Progenitor cell of endocrine pancreas (in vitro differentiated cells): ENCODE measurements around the gene RNF213. TPM values are rescaled to one million over a fixed set of nuclear protein-coding genes. Genes with fewer than 3 reads are reported as not detected.

Experiments used
- DNase-seq: peaks from one replicate; pipeline ENCODE4 v3.0.0; 2021; ENCODE audit warnings: low spot score; ENCODE audit not compliant: unreplicated experiment
- H3K27ac Mint-ChIP-seq: 2 replicates; pipeline ENCODE4 v1.8.0; 2021; ENCODE audit warnings: mild to moderate bottlenecking, moderate library complexity, mixed read lengths
- H3K27me3 Mint-ChIP-seq: 2 replicates; pipeline ENCODE4 v1.8.0; 2021; ENCODE audit warnings: mixed read lengths
- H3K36me3 Mint-ChIP-seq: 2 replicates; pipeline ENCODE4 v1.8.0; 2022; ENCODE audit warnings: mixed read lengths; ENCODE audit not compliant: insufficient read depth
- H3K4me1 Mint-ChIP-seq: 2 replicates; pipeline ENCODE4 v1.8.0; 2021; ENCODE audit warnings: low read depth, mixed read lengths
- H3K4me3 Mint-ChIP-seq: 2 replicates; pipeline ENCODE4 v1.8.0; 2021; ENCODE audit warnings: low read depth, mild to moderate bottlenecking, moderate library complexity, mixed read lengths
- H3K9me3 Mint-ChIP-seq: 2 replicates; pipeline ENCODE4 v1.8.0; 2021; ENCODE audit warnings: low read depth, mixed read lengths
- total RNA-seq: library from RNA; stranded (reverse); gene quantifications from 2 replicates; pipeline ENCODE4 v1.2.1, GENCODE V29; 2021
- TF ChIP-seq, protein P1 (sequence below): fragments of 200-600 bp; sonication (generic); IDR thresholded peaks from one replicate; pipeline ENCODE4 v1.5.0; 2021; ENCODE audit warnings: antibody characterized with exemption, mild to moderate bottlenecking; ENCODE audit not compliant: unreplicated experiment

The RNF213 gene
- total RNA-seq, 1 donor from 2014 or later = 57.6 TPM

DNA sequence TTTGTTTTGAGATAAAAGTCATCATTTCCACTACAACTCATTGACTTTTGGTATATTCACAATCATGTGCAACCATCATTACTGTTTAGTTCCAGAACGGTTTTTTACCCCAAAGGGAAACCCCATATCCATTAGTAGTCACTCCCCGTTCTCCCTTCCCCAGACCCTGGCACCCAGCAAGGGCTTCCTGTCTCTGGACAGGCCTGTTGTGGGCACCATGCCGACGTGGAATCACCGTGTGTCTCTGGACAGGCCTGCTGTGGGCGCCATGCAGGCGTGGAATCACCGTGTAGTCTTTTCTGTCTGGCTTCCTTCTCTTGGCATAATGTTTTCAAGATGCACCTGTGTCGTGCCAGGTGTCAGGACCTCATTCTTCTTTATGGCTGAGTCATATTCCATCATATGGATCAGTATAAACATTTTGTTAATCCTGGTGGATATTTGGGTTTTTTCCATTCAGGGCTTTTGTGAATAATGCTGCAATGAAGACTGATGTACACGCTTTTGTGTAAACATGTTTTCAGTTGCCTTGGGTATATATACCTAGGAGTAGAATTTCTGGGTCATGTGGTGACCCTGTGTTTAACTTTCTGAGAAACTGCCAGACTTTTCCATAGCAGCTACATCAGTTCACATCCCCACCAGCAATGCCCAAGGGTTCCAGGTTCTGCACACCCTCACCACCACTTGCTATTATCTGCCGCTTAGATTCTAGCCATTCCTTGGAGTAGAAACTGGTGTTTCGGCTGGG lies 173.4 kb downstream of the RNF213 start:
- TF ChIP-seq, protein P1, sequence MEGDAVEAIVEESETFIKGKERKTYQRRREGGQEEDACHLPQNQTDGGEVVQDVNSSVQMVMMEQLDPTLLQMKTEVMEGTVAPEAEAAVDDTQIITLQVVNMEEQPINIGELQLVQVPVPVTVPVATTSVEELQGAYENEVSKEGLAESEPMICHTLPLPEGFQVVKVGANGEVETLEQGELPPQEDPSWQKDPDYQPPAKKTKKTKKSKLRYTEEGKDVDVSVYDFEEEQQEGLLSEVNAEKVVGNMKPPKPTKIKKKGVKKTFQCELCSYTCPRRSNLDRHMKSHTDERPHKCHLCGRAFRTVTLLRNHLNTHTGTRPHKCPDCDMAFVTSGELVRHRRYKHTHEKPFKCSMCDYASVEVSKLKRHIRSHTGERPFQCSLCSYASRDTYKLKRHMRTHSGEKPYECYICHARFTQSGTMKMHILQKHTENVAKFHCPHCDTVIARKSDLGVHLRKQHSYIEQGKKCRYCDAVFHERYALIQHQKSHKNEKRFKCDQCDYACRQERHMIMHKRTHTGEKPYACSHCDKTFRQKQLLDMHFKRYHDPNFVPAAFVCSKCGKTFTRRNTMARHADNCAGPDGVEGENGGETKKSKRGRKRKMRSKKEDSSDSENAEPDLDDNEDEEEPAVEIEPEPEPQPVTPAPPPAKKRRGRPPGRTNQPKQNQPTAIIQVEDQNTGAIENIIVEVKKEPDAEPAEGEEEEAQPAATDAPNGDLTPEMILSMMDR = no peak
- Mint-ChIP-seq H3K9me3 (no peaks in the 10 kb centered on the region), H3K36me3 (peaks cover 5% of the 10 kb centered on the region)

DNA sequence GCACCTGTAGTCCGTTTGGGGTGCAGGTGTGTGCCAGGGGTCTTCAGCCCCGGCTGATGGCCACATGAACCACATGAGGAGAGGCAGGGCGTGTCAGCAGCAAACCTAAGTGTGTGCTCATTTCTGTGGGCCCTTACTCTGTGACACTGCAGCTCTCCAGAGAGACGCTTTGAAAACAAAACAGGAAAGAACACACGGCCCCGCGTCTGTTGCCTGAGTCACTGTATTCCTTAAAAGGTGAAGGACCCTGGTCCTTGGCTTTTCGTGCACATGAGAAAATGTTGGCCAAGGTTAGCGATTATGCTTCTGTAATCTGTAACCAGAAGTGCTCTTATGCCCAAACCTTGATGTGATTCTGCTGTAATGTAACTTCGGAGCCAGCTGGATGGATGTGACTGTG lies 176.9 kb downstream of the RNF213 start:
- DNase-seq = no peak

More for the DNA sequence above, 173.4 kb downstream of the RNF213 start:
- H3K27me3 Mint-ChIP-seq = no peaks in the 10 kb centered on the region
- no peak for DNase-seq
- H3K27ac Mint-ChIP-seq = no peak overlapping the region
- H3K4me3 Mint-ChIP-seq = no peak overlapping the region
- no peaks in the 10 kb centered on the region for H3K4me1 Mint-ChIP-seq

DNA sequence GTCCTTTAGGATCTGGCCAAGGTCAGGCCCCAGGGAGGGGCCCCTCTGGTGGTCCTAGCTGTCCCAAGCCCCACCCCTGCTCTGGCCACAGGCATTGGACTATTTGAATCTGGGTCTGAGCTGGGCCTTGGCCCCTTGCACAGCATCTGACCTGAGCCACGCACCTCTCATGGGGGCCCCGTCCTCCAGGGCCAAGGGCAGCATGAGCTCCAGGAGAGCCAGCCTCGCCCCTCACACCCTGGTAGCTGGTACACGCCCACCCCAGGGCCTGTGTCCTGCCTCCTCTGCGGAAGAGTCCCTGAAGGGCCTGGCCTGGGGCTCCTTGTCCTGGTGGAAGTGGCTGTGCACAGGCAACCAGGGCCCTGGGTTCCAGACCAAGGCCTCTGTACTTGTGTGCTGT lies 178.2 kb downstream of the RNF213 start:
- no peak overlapping the region for H3K27ac Mint-ChIP-seq
- no peak overlapping the region for H3K4me3 Mint-ChIP-seq
- H3K36me3 Mint-ChIP-seq = peaks cover 5% of the 10 kb centered on the region
- no peaks in the 10 kb centered on the region for H3K4me1 Mint-ChIP-seq
- DNase-seq = no peak
- peaks cover 10% of the 10 kb centered on the region for H3K27me3 Mint-ChIP-seq
- no peaks in the 10 kb centered on the region for H3K9me3 Mint-ChIP-seq
- TF ChIP-seq, protein P1 = no peak

More for the DNA sequence above, 176.9 kb downstream of the RNF213 start:
- H3K4me3 Mint-ChIP-seq = no peak overlapping the region
- no peaks in the 10 kb centered on the region for H3K9me3 Mint-ChIP-seq
- H3K27me3 Mint-ChIP-seq = peaks cover 2% of the 10 kb centered on the region
- H3K27ac Mint-ChIP-seq = no peak overlapping the region
- H3K36me3 Mint-ChIP-seq = peaks cover 5% of the 10 kb centered on the region
- TF ChIP-seq, protein P1 = no peak
- H3K4me1 Mint-ChIP-seq = no peaks in the 10 kb centered on the region

DNA sequence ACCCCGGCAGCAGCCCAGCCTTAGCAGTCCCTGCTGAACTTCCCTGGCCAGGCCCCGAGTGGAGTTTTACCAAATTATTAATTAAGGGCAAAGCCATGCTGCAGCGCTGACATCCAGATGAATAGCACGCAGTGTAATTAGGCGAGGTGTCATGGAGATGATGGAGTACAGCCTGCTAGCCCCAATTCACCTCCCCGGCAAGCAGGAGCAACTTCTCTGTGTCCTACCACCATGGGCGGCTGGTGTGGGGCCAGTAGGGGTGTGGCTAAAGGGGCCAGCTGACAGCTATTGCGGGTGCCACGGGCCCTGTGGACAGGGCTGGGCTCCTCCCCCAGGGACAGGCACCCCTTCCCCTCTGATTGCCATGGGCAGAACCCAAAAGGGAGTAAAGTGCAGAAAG lies 178.8 kb downstream of the RNF213 start:
- TF ChIP-seq, protein P1 = no peak
- H3K36me3 Mint-ChIP-seq = peaks cover 5% of the 10 kb centered on the region
- no peak for DNase-seq
- H3K27ac Mint-ChIP-seq = no peak overlapping the region
- H3K4me3 Mint-ChIP-seq = no peak overlapping the region
- H3K27me3 Mint-ChIP-seq = peaks cover 10% of the 10 kb centered on the region
- H3K4me1 Mint-ChIP-seq = no peaks in the 10 kb centered on the region
- no peaks in the 10 kb centered on the region for H3K9me3 Mint-ChIP-seq

DNA sequence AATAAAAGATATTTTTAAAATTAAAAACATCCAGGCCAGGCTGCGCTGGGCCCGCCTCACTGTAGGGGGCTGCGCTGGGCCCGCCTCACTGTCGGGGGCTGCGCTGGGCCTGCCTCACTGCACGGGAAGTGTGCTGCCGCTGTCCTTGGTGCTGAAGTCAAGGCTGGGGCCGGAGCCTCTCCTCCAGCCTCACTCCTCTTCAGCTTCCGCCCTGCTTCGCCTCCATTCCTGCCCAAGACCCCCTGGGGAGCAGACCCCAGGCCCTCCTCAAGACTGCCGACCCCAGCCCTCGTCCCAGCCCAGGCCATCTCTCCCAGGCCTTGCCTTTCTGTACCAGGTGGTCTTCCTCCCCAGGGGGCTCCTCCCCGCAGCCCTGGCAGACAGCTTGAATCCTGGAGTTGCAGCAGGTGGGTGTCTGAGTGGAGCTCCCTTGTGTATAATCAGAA lies 180.5 kb downstream of the RNF213 start:
- H3K4me3 Mint-ChIP-seq = no peak overlapping the region
- TF ChIP-seq, protein P1 = peak; percentile 38
- peaks cover 2% of the 10 kb centered on the region for H3K36me3 Mint-ChIP-seq

More for the DNA sequence above, 180.5 kb downstream of the RNF213 start:
- Mint-ChIP-seq H3K27ac (peak overlapping the region; percentile 7), H3K27me3 (peaks cover 10% of the 10 kb centered on the region), H3K4me1 (no peaks in the 10 kb centered on the region), H3K9me3 (no peaks in the 10 kb centered on the region)
- DNase-seq = peak; percentile 82
